Tibial nerve (tissue), 3 donors: ENCODE measurements around the gene NELFB.

Source experiments
- CTCF ChIP-seq, 5 experiments: fragments of 200-600 bp in 3 of 5; fragments of 450-650 bp in 2 of 5; sonication (generic) in 3 of 5; IDR thresholded peaks; one replicate each; pipeline ENCODE4 v1.5.1; 2016 to 2019; ENCODE audit warnings: antibody characterized with exemption in 5 of 5, mild to moderate bottlenecking in 3 of 5, moderate library complexity in 2 of 5
- POLR2A ChIP-seq, 2 donors: fragments of 450-650 bp; IDR thresholded peaks; one replicate each; pipeline ENCODE4 v1.6.1; 2017; ENCODE audit warnings: antibody characterized with exemption in 2 of 2, mild to moderate bottlenecking in 2 of 2, moderate library complexity in 2 of 2

GRCh38 chr9:137315581-137316011 lies 60.5 kb downstream of the NELFB start:
- TF ChIP-seq CTCF (IDR thresholded peaks at IDR 0.05), result no peak
- no peak for TF ChIP-seq POLR2A (IDR thresholded peaks at IDR 0.05)
